Mesenchymal stem cell (in vitro differentiated cells and primary cell): ENCODE data around the gene PTCSC3.
A peak's percentile ranks its signal among the peaks of the same experiment; 100 is the strongest.

Experiments used
- DNase-seq: peaks from one replicate; pipeline ENCODE4 v3.0.0-alpha.2; 2013
- H2AFZ ChIP-seq: one replicate; pipeline ENCODE4 v1.6.1; 2013; ENCODE audit warnings: low read depth, mild to moderate bottlenecking, control low read depth, inconsistent platforms, low read length, moderate library complexity
- H2AK5ac ChIP-seq: 2 replicates; pipeline ENCODE4 v1.6.1; 2013; ENCODE audit warnings: low read length, moderate library complexity, mild to moderate bottlenecking, inconsistent platforms; ENCODE audit not compliant: severe bottlenecking
- H2BK120ac ChIP-seq: one replicate; pipeline ENCODE4 v1.6.1; 2013; ENCODE audit warnings: low read depth, mild to moderate bottlenecking, inconsistent platforms, low read length, moderate library complexity
- H2BK12ac ChIP-seq, 2 experiments: one replicate each; pipeline ENCODE4 v1.6.1; 2013; ENCODE audit warnings: inconsistent platforms in 2 of 2, low read length in 2 of 2, mild to moderate bottlenecking in 2 of 2, moderate library complexity in 2 of 2, control low read depth in 1 of 2
- H2BK15ac ChIP-seq: one replicate; pipeline ENCODE4 v1.6.1; 2013; ENCODE audit warnings: mild to moderate bottlenecking, low read depth, inconsistent platforms; ENCODE audit not compliant: poor library complexity, severe bottlenecking
- H2BK5ac ChIP-seq: 2 replicates; pipeline ENCODE4 v1.6.1; 2013; ENCODE audit warnings: low read depth, mild to moderate bottlenecking, low read length, control low read depth, inconsistent platforms; ENCODE audit not compliant: poor library complexity, severe bottlenecking
- H3K14ac ChIP-seq, 2 experiments: one replicate each; pipeline ENCODE4 v1.6.1; 2013; ENCODE audit warnings: inconsistent platforms in 2 of 2, low read length in 2 of 2, control low read depth in 1 of 2, mild to moderate bottlenecking in 1 of 2, moderate library complexity in 1 of 2
- H3K18ac ChIP-seq, 2 experiments: one replicate each; pipeline ENCODE4 v1.6.1; 2013; ENCODE audit warnings: inconsistent platforms in 2 of 2, low read length in 2 of 2, control low read depth in 1 of 2, low read depth in 1 of 2, mild to moderate bottlenecking in 1 of 2
- H3K23ac ChIP-seq, 2 experiments: one replicate each; pipeline ENCODE4 v1.6.1; 2013; ENCODE audit warnings: inconsistent platforms in 2 of 2, low read length in 2 of 2, mild to moderate bottlenecking in 2 of 2, moderate library complexity in 2 of 2, control low read depth in 1 of 2
- H3K27ac ChIP-seq: 2 replicates; pipeline ENCODE4 v1.5.1; 2013; ENCODE audit warnings: mild to moderate bottlenecking, moderate library complexity, low read length, control low read depth, inconsistent platforms; ENCODE audit not compliant: poor library complexity, severe bottlenecking
- H3K27me3 ChIP-seq, 2 experiments: 2 replicates each; pipeline versions ENCODE4 v1.6.1 to v1.7.0; 2013; ENCODE audit warnings: low read length in 2 of 2, mild to moderate bottlenecking in 2 of 2, moderate library complexity in 2 of 2, control low read depth in 1 of 2, inconsistent platforms in 1 of 2; ENCODE audit not compliant: control insufficient read depth in 1 of 2, insufficient read depth in 1 of 2
- H3K36me3 ChIP-seq, 2 experiments: 2 replicates each; pipeline versions ENCODE4 v1.6.1 to v1.7.0; 2013; ENCODE audit warnings: low read length in 2 of 2, control low read depth in 1 of 2, inconsistent platforms in 1 of 2, low read depth in 1 of 2, mild to moderate bottlenecking in 1 of 2; ENCODE audit not compliant: insufficient read depth in 2 of 2, control insufficient read depth in 1 of 2
- H3K4ac ChIP-seq, 2 experiments: one replicate each; pipeline ENCODE4 v1.6.1; 2013; ENCODE audit warnings: inconsistent platforms in 2 of 2, low read length in 2 of 2, mild to moderate bottlenecking in 2 of 2, moderate library complexity in 2 of 2, control low read depth in 1 of 2, low read depth in 1 of 2
- H3K4me1 ChIP-seq: 2 replicates; pipeline ENCODE4 v1.6.1; 2013; ENCODE audit warnings: low read depth, low read length, control low read depth; ENCODE audit not compliant: control insufficient read depth, insufficient read depth
- H3K4me2 ChIP-seq: 2 replicates; pipeline ENCODE4 v1.6.1; 2013; ENCODE audit warnings: low read length, mild to moderate bottlenecking, inconsistent platforms; ENCODE audit not compliant: poor library complexity, severe bottlenecking
- H3K4me3 ChIP-seq, 2 experiments: 2 replicates each; pipeline versions ENCODE4 v1.5.1 to v1.7.0; 2013; ENCODE audit warnings: low read length in 2 of 2, mild to moderate bottlenecking in 2 of 2, control low read depth in 1 of 2, low read depth in 1 of 2; ENCODE audit not compliant: insufficient read depth in 1 of 2
- H3K79me1 ChIP-seq: replicated peaks from 2 replicates; pipeline ENCODE4 v1.6.1; 2013; ENCODE audit warnings: mild to moderate bottlenecking, control low read depth, low read length, inconsistent platforms; ENCODE audit not compliant: poor library complexity, severe bottlenecking
- H3K9ac ChIP-seq: 2 replicates; pipeline ENCODE4 v1.7.0; 2013; ENCODE audit warnings: mild to moderate bottlenecking, low read length, moderate library complexity
- H3K9me3 ChIP-seq: 2 replicates; pipeline ENCODE4 v1.7.0; 2013; ENCODE audit warnings: mild to moderate bottlenecking, low read length; ENCODE audit not compliant: control insufficient read depth
- H4K8ac ChIP-seq: one replicate; pipeline ENCODE4 v1.6.1; 2013; ENCODE audit warnings: inconsistent platforms, mild to moderate bottlenecking, low read length, moderate library complexity
- H4K91ac ChIP-seq: one replicate; pipeline ENCODE4 v1.6.1; 2013; ENCODE audit warnings: mild to moderate bottlenecking, low read length, inconsistent platforms
- WGBS: methylation state at CpG from one replicate; pipeline ENCODE4 v1.1.7; 2013; ENCODE audit warnings: mixed read lengths; 5-methylcytosine and 5-hydroxymethylcytosine counted together

Gene PTCSC3

GRCh38 chr14:36222952-36223468 lies 46.5 kb upstream of the PTCSC3 start:
- H3K9ac ChIP-seq = peak overlapping the region; percentile 44
- H2AFZ ChIP-seq = no peak overlapping the region
- no peak overlapping the region for H3K4ac ChIP-seq
- no peak overlapping the region for H4K8ac ChIP-seq
- H3K79me1 ChIP-seq = no peaks in the 10 kb centered on the region
- H3K4me1 ChIP-seq = no peaks in the 10 kb centered on the region
- H3K14ac ChIP-seq = no peak overlapping the region
- no peaks in the 10 kb centered on the region for H3K9me3 ChIP-seq
- H2BK12ac ChIP-seq = no peak overlapping the region
- no peak overlapping the region for H2BK120ac ChIP-seq
- H3K27me3 ChIP-seq = peaks cover 0 to 4% of the 10 kb centered on the region in 2 experiments
- no peak overlapping the region for H3K4me2 ChIP-seq
- DNase-seq = peak; percentile 15
- H3K27ac ChIP-seq = no peak overlapping the region
- H4K91ac ChIP-seq = no peak overlapping the region
- H3K36me3 ChIP-seq = no peaks in the 10 kb centered on the region
- WGBS = 49% methylated on average over 2 of the region's 5 CpGs
- H2BK15ac ChIP-seq = no peak overlapping the region
- no peak overlapping the region for H3K23ac ChIP-seq
- peak overlapping the region in 1 of 2 experiments; percentile 59 for H3K4me3 ChIP-seq
- H2BK5ac ChIP-seq = no peak overlapping the region
- H3K18ac ChIP-seq = no peak overlapping the region
- no peak overlapping the region for H2AK5ac ChIP-seq

- no peak overlapping the region for H3K4ac ChIP-seq
- no peaks in the 10 kb centered on the region for H3K79me1 ChIP-seq
- H3K4me1 ChIP-seq = no peaks in the 10 kb centered on the region
- H4K8ac ChIP-seq = no peak overlapping the region
- no peak overlapping the region for H3K18ac ChIP-seq
- H3K36me3 ChIP-seq = no peaks in the 10 kb centered on the region
- H3K27me3 ChIP-seq = peaks cover 4 to 5% of the 10 kb centered on the region in 2 experiments
- H2BK15ac ChIP-seq = no peak overlapping the region
- no peak overlapping the region for H3K4me3 ChIP-seq
- H3K9ac ChIP-seq = no peak overlapping the region
- no peak overlapping the region for H3K23ac ChIP-seq
- H4K91ac ChIP-seq = no peak overlapping the region
- no peak overlapping the region for H2BK5ac ChIP-seq
- no peak overlapping the region for H3K4me2 ChIP-seq
- H2BK120ac ChIP-seq = no peak overlapping the region
- no peak overlapping the region for H3K14ac ChIP-seq
- H3K27ac ChIP-seq = no peak overlapping the region
- no peak for DNase-seq
- no peak overlapping the region for H2AFZ ChIP-seq
- no peak overlapping the region for H2BK12ac ChIP-seq
- H2AK5ac ChIP-seq = no peak overlapping the region
- H3K9me3 ChIP-seq = no peaks in the 10 kb centered on the region
These were observed 45.8 kb upstream of the PTCSC3 start for GRCh38 chr14:36222337-36222736.

- no peak overlapping the region for H3K9ac ChIP-seq
- no peak for DNase-seq
- no peak overlapping the region for H2AK5ac ChIP-seq
- no peak overlapping the region for H2BK5ac ChIP-seq
- H3K27ac ChIP-seq = no peak overlapping the region
- 80% methylated on average over 2 of the region's 2 CpGs for WGBS
- H3K18ac ChIP-seq = no peak overlapping the region
- no peak overlapping the region for H3K23ac ChIP-seq
- no peaks in the 10 kb centered on the region for H3K4me1 ChIP-seq
- H2AFZ ChIP-seq = no peak overlapping the region
- H2BK15ac ChIP-seq = no peak overlapping the region
- H3K79me1 ChIP-seq = no peaks in the 10 kb centered on the region
- H4K91ac ChIP-seq = no peak overlapping the region
- no peak overlapping the region for H3K14ac ChIP-seq
- H3K4me3 ChIP-seq = no peak overlapping the region
- no peak overlapping the region for H2BK12ac ChIP-seq
- H3K9me3 ChIP-seq = no peaks in the 10 kb centered on the region
- H3K27me3 ChIP-seq = peaks cover 9 to 17% of the 10 kb centered on the region in 2 experiments
- H2BK120ac ChIP-seq = no peak overlapping the region
- no peak overlapping the region for H3K4me2 ChIP-seq
- no peak overlapping the region for H4K8ac ChIP-seq
- no peaks in the 10 kb centered on the region for H3K36me3 ChIP-seq
- H3K4ac ChIP-seq = no peak overlapping the region
These were observed 44.6 kb upstream of the PTCSC3 start for GRCh38 chr14:36221112-36221511.

- WGBS = 100% methylated on average over 2 of the region's 2 CpGs
These were observed 41.2 kb upstream of the PTCSC3 start for GRCh38 chr14:36217732-36218131.

More at GRCh38 chr14:36217732-36218131, 41.2 kb upstream of the PTCSC3 start:
- Histone ChIP-seq H2AK5ac (no peak overlapping the region), H3K4me3 (no peak overlapping the region), H3K4ac (no peak overlapping the region), H3K9me3 (no peaks in the 10 kb centered on the region), H3K23ac (no peak overlapping the region), H3K4me2 (no peak overlapping the region), H3K27me3 (peaks cover 9 to 21% of the 10 kb centered on the region in 2 experiments), H2BK120ac (no peak overlapping the region), H2AFZ (no peak overlapping the region), H3K27ac (no peak overlapping the region), H3K4me1 (peaks cover 2% of the 10 kb centered on the region), H4K8ac (no peak overlapping the region), H3K18ac (no peak overlapping the region), H3K14ac (no peak overlapping the region), H2BK15ac (no peak overlapping the region), H4K91ac (no peak overlapping the region), H3K9ac (no peak overlapping the region), H3K36me3 (no peaks in the 10 kb centered on the region), H3K79me1 (no peaks in the 10 kb centered on the region), H2BK5ac (no peak overlapping the region), H2BK12ac (no peak overlapping the region)
- no peak for DNase-seq
